Inflammatory macrophage treated with lipopolysaccharide for 1 hour (primary cell): ENCODE measurements around the gene METRNL.

Experiments used
- DNase-seq, 2 donors: peaks; one replicate each; pipeline ENCODE4 v3.0.0-alpha.2; 2020 to 2022

Gene METRNL

GRCh38 chr17:83092931-83093330 is 13.5 kb downstream of the METRNL start:
- DNase-seq = no peak

DNA sequence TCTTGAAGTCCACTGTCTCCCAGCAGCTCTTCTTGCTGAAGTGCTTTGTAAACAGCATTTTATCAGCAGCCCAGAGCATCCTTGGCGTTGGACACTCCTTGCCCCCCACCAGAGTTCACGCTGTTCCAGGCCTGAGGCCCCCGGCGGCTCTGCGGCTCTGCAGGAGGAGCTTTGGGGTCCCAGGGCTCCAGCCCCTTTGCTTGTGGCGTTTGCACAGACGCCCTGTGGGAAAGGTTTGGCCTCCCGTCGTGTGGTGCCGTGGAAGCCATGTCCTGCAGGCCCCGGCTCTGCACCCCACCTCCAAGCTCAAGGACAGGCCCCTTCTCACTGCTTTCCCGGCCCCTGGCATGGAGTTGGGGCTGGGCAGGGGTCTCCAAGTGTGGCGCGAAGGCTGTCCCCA is 14.1 kb downstream of the METRNL start:
- no peak for DNase-seq

DNA sequence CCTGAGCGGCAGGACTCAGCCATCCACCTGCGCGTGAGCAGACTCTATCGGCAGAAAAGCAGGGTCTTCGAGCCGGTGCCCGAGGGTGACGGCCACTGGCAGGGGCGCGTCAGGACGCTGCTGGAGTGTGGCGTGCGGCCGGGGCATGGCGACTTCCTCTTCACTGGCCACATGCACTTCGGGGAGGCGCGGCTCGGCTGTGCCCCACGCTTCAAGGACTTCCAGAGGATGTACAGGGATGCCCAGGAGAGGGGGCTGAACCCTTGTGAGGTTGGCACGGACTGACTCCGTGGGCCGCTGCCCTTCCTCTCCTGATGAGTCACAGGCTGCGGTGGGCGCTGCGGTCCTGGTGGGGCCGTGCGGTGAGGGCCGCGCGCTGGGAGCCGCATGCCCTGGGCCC is 14.9 kb downstream of the METRNL start:
- no peak for DNase-seq

GRCh38 chr17:83095016-83095415 is 15.6 kb downstream of the METRNL start:
- DNase-seq = no peak

- no peak for DNase-seq
Observed at GRCh38 chr17:83096401-83097224, 17.2 kb downstream of the METRNL start.

GRCh38 chr17:83097831-83098230 is 18.4 kb downstream of the METRNL start:
- no peak for DNase-seq

DNA sequence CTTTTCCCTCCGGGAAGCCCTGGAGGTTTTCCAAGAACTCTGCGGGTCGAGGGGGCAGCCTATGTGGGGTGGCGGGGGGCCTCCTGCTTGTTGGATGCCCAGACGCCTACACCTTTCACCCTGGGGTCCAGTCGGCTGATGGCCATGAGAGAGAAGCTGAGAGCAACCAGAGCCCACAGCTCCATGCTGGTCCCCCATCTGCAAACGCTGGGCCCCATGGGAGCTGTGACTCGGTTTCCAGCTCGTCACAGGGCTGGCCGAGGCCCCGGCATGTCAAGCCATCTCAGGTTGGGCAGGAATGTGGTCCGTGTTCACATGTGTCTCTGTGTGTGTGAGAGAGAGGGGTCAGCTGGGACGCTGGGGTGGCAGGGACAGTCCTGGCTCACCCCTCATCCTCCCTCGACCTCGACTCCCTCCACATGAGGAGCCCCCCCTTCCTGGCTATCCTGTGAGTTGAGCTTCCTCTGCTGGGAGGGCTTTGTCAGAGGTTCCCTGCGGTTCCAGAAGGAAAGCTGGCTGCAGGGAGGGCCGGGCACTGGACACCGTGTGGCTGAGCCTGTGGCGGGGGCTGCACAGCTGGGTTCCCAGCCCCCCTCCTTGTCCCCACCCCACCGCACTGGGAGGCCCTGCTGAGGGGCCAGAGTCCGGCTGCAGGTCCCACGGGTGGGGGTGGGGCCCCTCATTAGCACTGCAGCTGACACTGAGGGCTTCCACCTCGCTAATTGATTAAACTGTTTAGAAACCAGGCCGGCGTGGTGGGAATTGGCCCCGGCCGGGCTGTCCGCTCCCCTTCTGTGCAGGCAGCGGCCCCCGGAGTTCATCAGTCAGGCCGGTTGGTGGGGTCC is 19.1 kb downstream of the METRNL start:
- no peak for DNase-seq

DNA sequence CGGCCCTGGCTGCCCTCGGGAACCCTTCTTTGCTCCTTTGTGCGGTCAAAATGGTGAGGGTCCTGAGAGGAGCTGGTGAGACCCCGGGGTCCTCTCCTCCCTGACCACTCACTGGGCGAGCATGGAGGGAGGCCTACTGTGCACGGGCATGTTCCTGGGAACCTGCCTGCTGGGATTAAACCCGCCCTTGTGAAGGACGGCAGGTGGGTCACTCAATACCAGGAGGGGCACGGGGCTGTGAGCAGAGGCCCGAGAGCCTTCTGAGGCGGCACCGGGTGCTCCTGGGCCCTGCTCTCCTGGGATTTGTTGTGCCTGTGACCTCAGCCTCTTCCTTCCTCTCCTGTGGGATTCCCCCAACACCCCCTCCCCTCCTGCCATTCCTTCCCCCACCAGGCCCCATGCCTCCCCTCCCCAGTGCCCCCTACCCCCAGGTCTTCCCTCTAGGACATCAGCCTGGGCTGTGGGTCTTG is 19.7 kb downstream of the METRNL start:
- DNase-seq = no peak

DNA sequence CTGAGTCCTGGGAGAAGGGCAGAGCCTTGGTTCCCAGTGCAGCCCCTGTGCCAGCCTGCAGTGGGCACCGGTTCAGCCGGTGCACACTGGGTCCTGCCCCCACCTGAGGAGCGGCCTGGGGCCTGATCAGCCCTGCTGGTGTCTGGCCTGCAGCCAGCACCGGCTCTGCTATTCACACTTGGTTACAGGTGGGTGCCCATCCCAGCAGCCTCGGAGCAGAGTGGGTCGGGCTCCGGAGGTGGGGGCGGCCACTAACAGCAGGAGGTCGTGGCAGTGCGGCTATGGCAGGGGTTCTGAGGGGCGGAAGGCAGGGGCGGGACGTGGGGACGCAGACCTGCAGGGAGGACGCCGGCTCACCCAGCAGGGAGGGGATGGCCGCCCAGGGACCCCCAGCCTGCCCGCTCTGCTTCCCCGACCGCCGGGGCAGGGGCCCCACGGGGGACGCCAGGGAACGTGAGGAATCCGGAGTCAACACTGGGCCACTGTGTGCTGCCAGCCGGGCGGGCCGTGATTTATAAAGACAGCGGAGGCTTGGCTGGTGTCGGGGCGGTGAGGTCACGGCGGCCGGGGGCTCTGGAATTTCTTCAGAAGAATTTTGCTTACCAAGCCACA is 20.3 kb downstream of the METRNL start:
- peak in 1 of 2 donors; percentile 14 for DNase-seq

GRCh38 chr17:83100220-83100852 is 20.9 kb downstream of the METRNL start:
- peak; percentile 43 to 44 for DNase-seq

GRCh38 chr17:83100853-83101391 is 21.5 kb downstream of the METRNL start:
- DNase-seq = no peak

GRCh38 chr17:83101805-83102480 is 22.5 kb downstream of the METRNL start:
- DNase-seq = no peak

DNA sequence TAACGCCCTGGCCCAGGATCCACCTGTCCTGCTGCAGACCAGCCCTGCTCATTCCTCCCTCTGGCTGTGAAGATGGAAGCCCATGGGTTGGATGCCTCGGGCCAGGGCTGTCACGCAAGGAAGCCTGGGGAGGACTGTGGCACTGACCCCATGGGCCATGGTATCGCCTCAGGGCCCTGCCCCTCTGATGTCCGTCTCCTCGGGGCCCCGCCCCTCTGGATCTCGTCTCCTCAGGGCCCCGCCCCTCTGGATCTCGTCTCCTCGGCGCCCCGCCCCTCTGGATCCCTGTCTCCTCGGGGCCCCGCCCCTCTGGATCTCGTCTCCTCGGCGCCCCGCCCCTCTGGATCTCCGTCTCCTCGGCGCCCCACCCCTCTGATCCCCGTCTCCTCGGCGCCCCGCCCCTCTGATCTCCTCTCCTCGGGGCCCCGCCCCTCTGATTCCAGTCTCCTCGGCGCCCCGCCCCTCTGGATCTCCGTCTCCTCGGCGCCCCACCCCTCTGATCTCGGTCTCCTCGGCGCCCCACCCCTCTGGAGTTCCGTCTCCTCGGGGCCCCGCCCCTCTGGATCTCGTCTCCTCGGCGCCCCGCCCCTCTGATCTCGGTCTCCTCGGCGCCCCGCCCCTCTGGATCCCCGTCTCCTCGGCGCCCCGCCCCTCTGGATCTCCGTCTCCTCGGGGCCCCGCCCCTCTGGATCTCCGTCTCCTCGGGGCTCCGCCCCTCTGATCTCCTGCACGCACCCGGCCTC is 24.0 kb downstream of the METRNL start:
- peak in 1 of 2 donors; percentile 46 for DNase-seq

GRCh38 chr17:83103943-83104311 is 24.5 kb downstream of the METRNL start:
- DNase-seq = no peak

DNA sequence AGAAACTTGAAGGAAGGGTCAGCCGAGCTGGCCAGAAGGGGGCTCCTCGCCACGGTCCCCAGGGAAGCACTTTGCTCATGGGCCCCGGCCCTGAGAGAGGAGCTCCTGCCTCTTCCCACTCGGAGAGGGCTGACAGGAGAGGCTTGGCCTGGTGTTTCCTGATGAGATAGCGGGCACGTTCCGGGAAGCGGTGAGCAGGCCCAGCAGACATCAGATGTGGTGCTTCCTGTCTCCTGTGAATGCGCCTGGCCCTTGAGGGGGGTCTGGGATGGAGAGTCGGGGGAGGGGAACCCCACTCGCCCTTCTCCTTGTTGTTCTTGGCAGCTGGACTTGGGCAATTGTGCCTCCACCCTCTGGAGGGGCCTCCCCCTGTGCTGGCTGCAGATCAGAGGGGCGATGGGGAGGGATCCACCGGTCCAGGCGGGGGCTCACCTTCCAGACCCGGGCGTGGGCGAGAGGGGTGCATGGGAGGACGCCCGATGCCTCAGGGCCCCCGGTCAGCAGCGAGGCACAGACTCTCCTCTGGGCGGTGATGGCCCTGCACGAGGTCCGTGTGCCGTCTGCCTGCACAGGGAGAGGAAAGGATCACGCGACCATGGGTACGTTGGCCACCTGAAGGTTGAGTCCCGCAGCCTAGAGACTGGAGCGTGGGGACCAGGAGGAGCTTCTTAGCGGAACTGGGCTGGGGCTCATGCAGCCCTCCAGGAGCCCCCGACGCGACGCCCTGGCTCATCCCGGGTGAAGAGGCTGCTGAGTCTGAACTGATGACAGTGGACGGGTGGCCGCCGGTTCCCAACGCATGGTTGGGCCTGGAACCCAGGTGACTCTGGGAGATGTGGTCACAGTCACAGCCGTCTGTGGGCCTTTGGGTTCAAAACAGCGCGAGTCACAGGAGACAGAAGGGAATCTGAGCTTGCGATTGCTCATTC is 25.4 kb downstream of the METRNL start:
- DNase-seq = no peak

DNA sequence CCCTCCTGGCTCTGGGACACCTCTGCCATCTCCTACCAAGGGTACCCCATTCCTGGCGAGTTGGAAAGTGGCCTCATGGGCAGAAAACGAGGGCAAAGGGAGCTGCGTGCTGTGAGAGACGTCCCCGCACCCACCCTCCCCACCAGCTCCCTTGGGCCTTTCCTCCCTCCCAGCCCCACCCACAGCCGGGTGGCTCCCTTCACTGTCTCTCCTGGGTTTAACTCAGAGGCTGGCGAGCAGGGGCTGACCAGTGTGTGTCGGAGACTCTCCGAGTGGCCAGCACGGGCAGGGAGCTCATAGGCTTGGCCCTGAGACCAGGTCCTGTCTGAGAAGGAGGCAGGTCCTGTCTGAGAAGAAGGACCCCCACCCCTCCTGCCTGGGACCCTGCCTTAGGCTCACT is 26.1 kb downstream of the METRNL start:
- DNase-seq = no peak

DNA sequence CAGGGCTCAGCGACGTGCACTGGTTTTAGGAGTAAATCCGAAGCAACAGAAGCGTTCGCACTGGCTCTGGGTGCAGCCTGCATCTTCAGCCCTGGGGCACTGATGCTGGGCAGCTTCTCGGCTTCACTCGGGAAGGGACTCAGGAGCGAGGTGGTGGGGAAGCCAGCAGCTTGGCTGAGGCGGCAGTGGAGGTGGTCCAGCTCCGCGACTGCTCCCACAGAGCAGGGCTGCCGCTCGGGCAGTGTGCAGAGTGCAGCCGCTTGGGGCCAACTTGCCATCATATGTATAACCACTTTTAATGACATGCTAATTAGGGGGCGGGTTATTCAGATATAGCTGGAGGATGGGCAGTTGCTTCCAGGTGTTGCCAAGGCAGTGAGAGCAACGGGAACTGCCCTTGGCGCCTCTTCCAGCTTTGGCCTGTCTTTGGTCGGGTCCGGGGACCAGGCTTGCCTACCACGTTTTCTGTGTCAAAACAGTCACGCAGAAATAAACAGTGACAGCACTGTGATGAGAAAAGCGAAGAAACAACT is 26.7 kb downstream of the METRNL start:
- DNase-seq = no peak

- DNase-seq = no peak
Observed at GRCh38 chr17:83106913-83107655, 27.7 kb downstream of the METRNL start.

GRCh38 chr17:83107656-83108048 is 28.2 kb downstream of the METRNL start:
- DNase-seq = no peak
